Stimulated activated CD8-positive, alpha-beta memory T cell treated with anti-CD3 and anti-CD28 coated beads, Interleukin-12 subunit alpha, Interleukin-12 subunit beta, amount 100 ng/mL, for 4 hours (primary cell): Measurements from ENCODE around the gene SP140L.
"Not testable (repeated sequence)": the region's sequence is repeated elsewhere in the genome, so short reads cannot be mapped to it uniquely, and the experiment has no call there.

Experiments used
- DNase-seq: peaks from one replicate; pipeline ENCODE4 v3.0.0-alpha.2; 2020; ENCODE audit warnings: low read depth

SP140L gene

DNA sequence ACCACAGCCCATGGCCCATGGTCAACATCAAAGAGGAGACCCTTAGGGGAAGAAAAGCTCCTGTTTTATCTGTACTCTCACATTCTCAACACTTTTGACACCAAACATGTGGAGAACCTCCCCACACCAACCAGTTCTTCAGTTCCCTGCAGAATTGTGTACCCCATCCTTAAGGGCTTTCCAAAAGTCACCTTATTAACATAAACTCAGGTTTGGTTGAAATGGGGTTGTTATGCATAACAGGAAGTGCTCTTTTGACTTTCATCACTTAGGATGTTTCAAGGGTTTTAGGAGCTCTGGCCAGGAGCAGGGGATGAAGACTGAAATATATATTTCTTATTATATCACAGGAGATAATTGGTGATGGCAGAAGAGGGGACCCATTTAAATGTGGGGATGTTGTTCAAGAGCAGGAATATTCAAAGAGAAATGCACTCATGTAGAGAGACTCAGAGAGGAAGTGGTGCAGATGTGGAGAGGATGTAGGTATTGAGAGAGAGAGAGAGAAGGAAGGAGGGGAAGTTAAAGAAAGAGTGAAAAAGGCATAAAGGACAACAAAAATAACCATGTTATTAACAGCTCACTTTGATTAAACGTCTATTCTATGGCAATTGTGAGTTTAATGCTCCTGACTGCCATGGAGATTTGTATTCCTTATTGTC lies 35.2 kb downstream of the SP140L start:
- no peak for DNase-seq

DNA sequence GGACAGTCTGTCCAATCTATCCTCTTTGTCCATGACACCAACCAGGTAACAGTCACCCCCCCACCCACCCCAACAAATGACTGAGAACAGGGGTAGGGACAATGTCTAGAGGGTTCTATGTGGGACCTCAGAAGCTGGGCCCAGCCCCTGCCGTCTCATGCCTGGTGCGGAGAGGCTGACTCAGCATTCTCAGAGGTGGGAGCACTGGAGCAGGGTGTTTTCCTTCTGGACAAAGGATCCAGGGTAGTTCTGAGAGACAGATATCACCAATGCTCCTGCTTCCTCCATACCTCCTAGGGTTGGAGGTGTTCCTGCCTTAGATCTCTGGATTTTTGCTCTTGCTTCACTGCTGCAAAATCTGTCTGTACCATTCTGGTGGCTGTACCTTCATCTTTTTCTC lies 55.1 kb downstream of the SP140L start:
- DNase-seq: no peak

DNA sequence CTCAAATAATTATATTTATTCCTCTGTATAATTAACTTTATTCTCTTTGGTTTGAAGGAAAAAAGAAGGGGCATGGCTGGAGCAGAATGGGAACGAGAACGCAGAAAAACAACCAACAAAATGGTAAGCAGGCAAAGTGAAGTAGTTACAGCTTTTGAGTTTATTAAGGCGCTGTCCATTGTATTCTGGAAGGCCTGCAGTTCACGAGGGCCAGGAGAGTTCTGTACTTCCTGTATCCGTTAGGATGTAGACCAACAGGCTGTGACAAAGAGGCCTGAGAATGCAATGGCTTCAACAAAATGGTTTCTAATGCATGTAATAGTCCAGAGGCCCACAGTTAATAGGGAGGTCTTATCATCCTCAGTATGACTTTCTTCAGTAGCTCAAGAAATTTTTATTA lies 56.5 kb downstream of the SP140L start:
- no peak for DNase-seq

DNA sequence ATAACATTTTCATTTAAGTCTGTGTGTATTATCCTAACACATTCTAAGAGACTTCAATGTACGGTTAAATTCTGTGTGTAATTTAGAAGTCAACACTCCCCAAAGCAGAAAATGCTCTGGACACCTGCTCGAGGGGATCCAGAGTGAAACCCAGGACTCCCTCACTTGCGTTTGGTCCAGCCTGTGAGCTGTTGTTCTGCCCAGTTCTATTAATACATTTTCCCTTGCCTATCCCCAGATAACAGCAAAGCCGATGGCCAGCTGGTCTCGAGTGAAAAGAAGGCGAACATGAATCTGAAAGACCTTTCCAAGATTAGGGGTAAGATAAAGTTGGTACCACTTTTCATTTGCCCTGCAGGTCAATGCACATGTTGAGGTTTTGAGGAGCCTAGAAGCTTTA lies 58.0 kb downstream of the SP140L start:
- DNase-seq: no peak

DNA sequence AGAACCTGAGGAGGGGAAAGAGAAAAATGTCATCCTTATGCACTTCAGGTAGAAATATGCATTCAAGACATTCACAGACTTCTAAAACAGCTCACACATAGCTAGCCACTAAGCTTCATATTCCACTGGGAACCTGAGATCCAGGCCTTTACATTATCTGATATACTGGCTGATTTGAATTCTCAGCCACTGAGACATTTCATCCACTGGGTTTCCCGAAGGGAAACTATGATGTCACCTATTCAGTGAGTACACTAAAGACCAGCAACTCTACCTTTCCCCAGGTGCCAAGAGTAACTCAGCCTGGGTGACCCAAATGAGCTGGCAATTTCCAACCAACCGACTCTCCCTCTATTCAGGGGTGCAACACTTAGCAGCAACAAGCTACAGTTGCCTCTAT lies 67.3 kb downstream of the SP140L start:
- DNase-seq: no peak

DNA sequence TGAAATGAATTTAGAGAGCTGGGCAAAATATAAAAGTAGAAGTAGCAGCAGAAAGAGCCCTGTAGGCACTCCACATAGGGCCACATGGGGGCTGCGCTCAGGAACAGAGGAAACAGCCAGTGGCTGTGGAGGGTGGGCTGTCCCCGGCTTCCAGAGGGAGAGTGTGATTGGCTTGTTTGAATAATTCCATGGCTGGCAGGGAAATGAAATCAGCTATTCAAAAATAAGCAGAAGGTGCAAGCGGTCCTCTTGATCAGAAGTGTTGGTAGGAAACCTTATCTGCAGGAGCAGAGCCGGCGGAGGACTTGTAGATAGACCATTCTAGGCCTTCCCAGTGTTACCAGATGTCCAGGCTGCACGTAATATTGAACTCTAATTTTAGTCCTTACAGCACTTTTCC lies 71.7 kb downstream of the SP140L start:
- not testable (repeated sequence) for DNase-seq

DNA sequence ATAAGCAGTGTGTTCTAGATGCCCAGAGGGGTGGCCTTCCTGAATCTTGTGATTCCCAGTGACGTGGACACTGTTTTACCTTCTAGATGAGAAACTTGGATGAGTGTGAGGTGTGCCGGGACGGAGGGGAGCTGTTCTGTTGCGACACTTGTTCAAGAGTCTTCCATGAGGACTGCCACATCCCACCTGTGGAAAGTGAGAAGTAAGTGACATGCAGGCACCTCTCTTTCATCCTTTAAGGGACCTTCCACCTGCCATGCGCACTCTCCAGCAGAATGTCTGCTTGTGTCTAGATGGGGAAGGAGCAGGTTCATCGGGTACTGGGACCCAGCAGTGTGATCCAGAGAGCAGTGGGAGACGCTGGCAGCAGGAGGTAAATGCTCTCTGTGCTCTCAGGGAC lies 73.0 kb downstream of the SP140L start:
- no peak for DNase-seq

DNA sequence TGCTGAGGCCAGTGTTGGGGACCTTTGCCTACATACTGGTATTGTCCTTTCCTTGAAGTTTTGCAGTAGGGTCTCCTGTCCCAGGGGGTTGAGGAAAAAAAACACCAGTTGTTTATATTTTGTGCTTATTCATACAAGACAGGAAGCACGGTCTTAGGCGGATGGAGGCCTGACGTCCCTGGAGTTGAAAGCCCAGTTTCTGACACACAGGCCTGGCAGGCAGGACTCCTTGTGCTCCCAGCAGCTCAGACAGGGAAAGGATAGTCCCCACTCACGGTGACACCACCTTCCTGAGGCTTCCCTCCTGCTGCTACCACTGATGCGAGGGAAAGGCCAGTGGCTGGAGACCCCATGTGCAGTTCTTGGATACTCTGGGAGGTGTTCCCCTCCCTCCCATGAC lies 73.5 kb downstream of the SP140L start:
- no peak for DNase-seq

DNA sequence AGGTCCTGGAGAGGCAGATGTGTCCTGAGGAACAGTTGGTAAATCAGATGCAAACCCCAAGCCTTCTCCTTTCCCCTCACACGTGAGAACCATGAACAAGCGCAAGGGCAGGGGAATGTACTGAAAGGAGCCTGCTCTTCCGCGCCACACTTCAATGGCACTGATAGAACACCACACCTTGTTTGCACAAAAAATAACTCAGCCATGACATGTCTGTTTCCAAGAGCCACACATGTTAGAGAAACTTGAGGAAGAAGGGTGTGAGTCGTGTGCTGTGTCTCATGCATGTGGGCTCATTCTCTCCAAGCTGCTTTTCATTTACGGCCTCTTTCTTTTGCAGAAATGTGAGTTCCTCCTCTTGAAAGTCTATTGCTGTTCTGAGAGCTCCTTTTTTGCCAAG lies 74.0 kb downstream of the SP140L start:
- DNase-seq: not testable (repeated sequence)

DNA sequence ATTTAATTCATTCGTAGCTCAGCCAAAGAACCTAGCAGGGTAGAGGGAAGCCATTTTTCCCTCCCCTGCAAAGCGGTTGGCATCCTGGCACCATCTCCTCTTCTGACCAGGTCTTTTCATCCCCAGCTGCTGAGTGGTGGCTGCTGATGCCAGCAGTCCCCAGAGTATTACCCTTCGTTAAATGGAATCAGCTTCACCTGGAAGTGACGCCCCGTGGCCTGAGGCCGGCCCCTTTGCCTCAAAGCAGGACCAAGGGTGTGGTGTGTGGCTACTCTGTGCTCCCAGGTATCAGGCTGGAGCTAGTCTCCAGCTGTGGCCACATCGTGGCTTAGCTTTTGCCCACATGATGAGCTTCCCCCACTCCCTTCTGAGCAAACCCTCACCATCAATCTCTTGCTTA lies 76.8 kb downstream of the SP140L start:
- no peak for DNase-seq

DNA sequence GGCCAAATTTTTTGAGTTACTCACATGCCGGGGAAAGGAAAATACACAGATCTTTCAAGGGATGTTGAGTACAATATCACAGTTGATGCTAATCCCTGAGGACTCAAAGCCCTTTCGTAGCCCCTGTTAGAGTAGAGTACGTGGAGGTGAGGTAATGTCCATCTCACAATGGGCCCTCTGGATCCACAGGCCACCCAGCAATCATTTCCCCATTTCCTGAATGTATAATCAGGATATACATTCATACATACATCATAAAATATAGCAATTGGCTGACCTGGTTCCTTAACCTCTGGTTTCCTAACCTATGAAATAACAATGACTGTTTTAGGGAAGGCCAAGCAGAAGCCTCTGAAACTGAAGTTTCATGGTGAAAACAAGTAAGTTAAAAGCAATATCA lies 78.8 kb downstream of the SP140L start:
- DNase-seq: no peak

DNA sequence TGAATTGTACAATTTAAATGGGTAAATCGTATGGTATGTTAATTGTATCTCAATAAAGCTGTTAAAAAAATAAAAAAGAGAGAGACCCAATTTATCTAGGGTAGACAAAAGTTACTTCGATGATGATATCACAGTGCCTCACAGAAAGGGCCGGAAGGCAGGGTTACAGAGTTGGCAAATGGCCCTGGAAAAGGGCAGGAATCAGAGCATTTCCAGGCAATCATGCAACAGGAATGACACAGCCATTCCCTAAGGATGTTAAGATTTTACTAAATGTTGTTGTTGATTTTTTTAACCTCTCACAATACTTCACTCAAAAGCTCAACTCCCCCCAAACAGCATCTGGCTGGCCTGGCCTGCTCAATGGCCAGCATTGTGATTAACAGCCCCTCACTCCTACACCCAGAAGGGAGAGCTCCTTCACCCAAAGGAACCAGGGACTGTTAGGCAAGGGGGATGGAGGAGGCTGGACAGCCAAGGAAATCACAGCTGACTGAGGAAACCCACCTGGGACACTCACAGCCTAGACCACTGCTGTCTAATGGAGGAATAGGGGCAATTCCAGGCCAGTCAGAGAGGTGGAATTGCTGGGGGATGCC lies 81.3 kb downstream of the SP140L start:
- no peak for DNase-seq

DNA sequence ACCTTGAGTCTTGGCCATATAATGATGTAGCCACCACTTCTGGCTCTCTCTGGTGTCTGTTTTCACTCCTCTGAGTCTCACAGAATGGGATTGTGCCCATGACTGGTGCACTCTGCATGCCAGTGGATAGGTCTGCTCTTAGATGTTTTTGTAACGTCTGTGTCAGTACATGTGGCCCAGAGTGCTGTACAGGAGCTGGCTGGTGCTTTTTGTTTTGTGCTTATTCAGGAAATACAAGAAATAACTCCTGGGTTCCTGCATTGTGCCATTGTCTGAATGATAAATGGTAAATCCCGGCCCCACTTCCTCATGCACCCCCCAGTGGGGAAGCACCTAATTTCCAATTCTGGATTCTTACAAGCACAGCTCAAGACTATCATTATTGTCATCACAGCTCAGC lies 82.3 kb downstream of the SP140L start:
- DNase-seq: not testable (repeated sequence)

DNA sequence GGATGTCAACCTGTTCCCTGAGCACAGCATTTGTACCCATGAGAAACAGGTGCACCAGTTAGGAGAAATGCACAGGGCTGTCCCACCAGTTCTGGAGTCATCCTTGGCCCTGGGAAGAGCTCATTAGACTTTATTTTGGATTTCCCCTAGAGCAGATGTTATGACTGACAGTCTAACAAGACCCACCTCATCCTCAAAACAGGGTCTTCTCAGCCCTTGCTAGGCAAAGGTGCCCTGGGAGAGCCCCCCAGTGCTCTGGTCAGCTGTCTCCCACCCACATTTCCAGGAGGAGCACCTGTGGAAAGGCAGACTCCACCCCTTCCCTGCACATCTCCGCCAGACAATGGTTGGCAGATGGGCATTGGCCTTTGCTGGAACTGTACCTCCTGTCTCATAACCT lies 83.3 kb downstream of the SP140L start:
- DNase-seq: no peak

DNA sequence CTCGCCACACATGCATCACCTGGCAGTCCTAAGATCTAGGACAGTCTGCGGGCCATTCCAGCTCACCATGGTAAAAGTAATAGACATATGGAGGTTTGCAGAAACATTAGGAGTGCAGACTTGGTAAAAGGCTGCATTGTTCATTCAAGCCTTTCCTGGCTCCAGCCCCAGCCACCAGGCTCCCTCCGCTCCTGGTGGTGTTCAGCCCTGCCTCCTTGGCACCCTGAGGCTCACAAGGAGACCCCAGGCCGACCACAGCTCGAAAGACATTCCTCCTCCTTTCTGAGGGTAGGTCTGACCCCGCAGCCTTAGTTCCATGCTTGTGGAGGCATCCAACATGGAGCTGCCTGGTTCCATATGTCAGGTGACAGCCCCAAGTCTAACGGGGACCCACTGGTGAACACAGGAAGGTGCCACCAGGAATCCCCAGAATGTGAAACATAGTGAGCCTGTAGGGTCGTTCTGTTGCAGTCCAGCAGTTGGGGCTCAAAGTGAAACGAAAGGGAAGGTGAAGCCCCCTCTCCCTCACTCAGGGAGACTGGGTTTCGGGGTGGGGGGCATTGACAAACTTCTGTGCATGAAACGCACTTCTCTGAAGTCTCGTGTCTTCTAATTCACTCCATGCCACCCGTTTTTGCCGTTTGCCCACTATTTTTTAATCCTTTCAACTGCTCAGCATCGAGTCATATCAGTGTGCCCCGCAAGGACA lies 84.0 kb downstream of the SP140L start:
- DNase-seq: no peak

DNA sequence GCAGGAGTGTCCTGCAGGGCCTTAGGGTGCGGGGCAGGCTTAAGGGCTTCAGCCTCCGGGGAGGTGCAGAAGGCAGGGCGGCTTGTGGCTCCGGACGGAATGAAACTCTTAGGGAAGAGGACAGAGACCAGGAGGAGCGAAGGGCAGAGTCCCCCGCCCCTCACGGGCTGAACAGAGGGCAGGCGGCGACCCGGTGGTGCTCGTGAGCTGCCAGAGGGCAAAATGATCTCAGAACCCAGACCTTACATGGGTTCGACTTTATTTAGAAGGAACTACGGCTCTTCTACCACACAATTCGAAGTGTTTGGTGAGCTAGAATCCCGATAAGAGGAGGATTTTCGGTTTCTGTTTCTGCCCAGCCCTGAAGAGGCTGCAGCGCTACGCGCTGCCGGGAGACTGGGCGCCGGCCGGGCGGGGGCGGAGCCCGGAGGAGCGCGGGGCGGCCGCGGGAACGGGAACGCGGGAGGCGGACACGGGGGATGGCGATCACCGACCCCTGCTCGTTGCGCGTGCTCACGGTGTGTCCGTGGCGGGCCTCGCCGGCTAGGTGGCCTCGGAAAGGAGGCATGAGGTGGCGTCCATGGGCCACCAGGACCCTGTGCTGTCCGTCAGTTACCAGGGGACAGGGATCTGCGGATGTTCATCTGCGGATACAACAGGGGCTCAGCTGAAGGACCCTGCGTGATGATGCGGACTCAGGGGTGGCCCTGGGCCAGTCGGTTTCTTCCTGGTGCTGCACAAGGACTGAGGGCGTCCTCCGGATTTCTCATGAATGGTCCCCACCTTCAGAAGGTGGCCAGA lies 84.8 kb downstream of the SP140L start:
- peak; percentile 46 for DNase-seq

DNA sequence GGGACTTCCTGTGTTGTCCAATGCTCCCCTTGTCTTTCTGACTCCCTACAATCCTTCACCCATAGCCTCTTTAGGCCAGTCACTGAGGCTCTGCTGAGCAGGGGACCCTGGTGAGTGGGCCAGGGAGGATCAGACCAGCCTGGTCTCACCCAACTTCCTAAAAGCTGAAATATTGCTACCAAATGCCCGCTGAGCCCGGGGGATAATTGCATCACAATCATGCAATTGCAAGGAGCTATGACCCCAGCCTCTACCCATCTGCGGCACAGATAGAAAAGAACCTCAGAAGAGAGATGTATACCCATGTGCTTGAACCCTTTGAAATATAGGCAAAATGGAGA lies 85.3 kb downstream of the SP140L start:
- DNase-seq: no peak

DNA sequence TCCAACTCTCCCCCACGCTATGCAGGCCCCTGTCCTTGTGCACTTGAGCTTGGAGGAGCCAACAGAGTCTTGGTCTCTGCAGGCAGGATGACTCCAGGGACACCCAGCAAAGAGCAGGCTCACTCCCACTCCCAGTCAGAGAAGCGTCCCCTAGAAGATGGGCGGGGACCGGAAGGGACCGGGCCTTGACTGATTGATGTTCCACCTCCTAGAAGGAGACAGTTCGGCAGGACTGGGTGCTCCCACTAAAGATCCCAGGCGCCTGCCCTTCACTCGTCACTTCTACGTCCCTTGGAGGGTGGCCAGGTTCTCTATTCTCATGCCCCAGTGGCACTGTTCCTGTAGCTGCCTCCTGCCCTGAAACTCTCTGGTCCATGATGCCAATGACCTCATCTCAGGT lies 85.9 kb downstream of the SP140L start:
- DNase-seq: no peak

DNA sequence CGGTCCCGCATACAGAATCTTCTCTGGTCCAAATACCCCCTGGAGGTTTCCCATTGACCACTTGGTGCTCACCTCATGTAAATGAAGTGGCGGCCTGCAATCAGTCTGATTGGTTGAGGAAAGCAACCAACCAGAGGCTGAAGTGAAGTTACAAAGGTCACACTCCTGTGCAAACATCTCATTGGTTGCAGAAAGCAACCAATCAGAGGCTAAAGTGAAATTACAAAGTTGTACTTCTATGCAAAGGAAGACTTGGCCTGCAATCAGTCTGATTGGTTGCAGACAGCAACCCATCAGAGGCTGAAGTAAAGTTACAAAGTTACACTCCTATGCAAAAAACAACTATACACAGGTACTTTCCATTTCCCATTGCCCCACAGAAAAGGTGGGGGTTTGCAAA lies 86.5 kb downstream of the SP140L start:
- no peak for DNase-seq

DNA sequence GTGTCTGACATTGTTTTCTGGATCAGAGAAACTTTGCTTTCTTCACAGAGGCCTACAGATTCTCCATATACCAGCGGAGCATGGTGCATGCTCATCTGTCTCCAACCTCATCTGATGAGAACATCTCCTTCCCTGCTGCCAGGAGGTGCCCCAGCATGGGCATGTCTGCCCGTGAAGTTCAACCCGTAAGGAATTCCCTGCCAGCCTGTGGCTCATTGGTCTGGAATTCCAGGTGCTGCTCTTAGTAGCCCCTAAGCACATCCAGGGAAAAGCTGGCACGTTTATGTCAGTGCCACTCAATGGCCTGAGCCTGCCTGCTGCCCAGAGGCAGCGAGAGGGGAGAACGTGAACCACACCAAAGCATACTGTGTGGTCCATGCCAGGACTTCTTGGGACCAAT lies 87.3 kb downstream of the SP140L start:
- DNase-seq: no peak

DNA sequence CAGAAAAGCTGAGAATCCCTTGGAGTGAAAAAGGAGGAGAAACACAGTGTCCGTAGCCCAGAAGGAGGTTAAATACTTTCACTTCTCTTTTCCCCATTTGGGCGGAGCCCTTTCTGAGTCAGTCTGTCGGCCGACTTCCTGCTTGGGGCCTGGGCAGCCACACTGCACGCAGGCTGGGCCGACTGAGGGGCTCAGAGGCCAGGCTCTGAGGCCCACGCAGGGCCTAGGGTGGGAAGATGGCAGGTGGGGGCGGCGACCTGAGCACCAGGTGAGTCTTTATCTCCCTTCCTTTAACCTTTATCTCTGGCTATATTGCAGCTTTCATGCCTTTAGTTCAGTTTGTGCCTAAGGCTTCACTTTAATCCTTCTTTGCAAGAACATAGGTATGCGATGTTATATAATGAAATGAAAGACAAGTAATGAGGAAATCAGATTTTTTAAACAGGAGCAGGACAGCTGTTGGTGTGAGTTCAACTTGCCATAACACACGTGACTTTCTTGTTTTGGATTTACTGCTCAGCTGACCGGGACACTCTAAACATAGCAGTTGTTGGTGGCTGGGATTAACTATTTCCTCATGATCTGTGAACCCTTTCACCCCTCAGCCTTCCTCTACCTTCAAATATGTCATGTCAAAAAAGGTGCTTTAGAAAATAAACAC lies 89.2 kb downstream of the SP140L start, which contains the start of gene SP100:
Gene SP100, plus strand, starts transcription at position 141 of the 661 bp plus-strand sequence. Its CDS starts 96 bp downstream, at position 237.
- peak; percentile 68 for DNase-seq

DNA sequence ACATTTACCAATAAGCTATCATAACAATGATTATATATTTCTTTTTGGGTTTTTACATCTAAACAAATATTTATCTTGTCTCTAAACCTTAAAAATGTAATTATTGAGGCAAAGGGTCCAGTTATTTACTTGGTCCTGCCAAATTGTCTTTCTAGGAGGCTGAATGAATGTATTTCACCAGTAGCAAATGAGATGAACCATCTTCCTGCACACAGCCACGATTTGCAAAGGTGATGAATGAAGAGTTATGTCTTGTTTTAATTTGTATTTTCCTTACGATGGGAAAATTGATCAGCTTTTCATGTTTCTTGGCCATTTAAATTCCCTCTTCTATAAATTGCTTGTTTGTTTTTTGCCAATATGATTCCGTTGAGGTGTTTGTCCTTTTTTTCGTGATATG lies 90.4 kb downstream of the SP140L start:
- DNase-seq: no peak
